Spleen (tissue), 11 donors: Measurements from ENCODE around the gene TOPAZ1. TPM values are rescaled to one million over a fixed set of nuclear protein-coding genes. Genes with fewer than 3 reads are reported as not detected.

Experiments used
- DNase-seq: peaks from one replicate; pipeline ENCODE4 v3.0.0-alpha.2; 2020
- H3K27ac ChIP-seq, 8 donors: fragments of 200-600 bp; sonication (generic) in 7 of 8; 1 replicate in 4 of 8; 2 replicates in 4 of 8; pipeline versions ENCODE4 v1.5.0 to v1.8.0; 2016 to 2021; ENCODE audit warnings: inconsistent platforms in 4 of 8, mild to moderate bottlenecking in 4 of 8, moderate library complexity in 1 of 8
- H3K27me3 ChIP-seq, 7 donors: fragments of 200-600 bp; sonication (generic) in 6 of 7; replicated peaks in 1 of 7; 1 replicate in 4 of 7; 2 replicates in 3 of 7; pipeline versions ENCODE4 v1.5.0 to v1.8.0; 2016 to 2021; ENCODE audit warnings: inconsistent platforms in 3 of 7, mild to moderate bottlenecking in 1 of 7
- H3K36me3 ChIP-seq, 6 donors: fragments of 200-600 bp; sonication (generic) in 5 of 6; 1 replicate in 4 of 6; 2 replicates in 2 of 6; pipeline versions ENCODE4 v1.5.0 to v1.8.0; 2016 to 2021; ENCODE audit warnings: inconsistent platforms in 2 of 6
- H3K4me1 ChIP-seq, 6 donors: fragments of 200-600 bp; sonication (generic) in 5 of 6; 1 replicate in 3 of 6; 2 replicates in 3 of 6; pipeline versions ENCODE4 v1.5.0 to v1.8.0; 2016 to 2021; ENCODE audit warnings: inconsistent platforms in 3 of 6
- H3K4me3 ChIP-seq, 8 donors: fragments of 200-600 bp; sonication (generic) in 7 of 8; 1 replicate in 4 of 8; 2 replicates in 4 of 8; pipeline versions ENCODE4 v1.5.0 to v1.8.0; 2016 to 2021; ENCODE audit warnings: inconsistent platforms in 4 of 8, mild to moderate bottlenecking in 4 of 8, moderate library complexity in 2 of 8
- H3K9me3 ChIP-seq, 8 donors: fragments of 200-600 bp; sonication (generic) in 7 of 8; 1 replicate in 4 of 8; 2 replicates in 4 of 8; pipeline versions ENCODE4 v1.5.0 to v1.8.0; 2016 to 2021; ENCODE audit warnings: inconsistent platforms in 4 of 8
- CTCF ChIP-seq, 11 experiments: fragments of 200-600 bp in 7 of 11; fragments of 450-650 bp in 4 of 11; sonication (generic) in 4 of 11; IDR thresholded peaks in 8 of 11; conservative IDR thresholded peaks in 3 of 11; 1 replicate in 7 of 11; 2 replicates in 4 of 11; pipeline versions ENCODE4 v1.4.0 to v1.8.0; 2016 to 2021; ENCODE audit warnings: antibody characterized with exemption in 11 of 11, inconsistent platforms in 4 of 11, mild to moderate bottlenecking in 1 of 11
- POLR2A ChIP-seq, 3 donors: fragments of 450-650 bp; IDR thresholded peaks; one replicate each; pipeline ENCODE4 v1.5.1; 2017; ENCODE audit warnings: antibody characterized with exemption in 3 of 3, mild to moderate bottlenecking in 1 of 3
- POLR2AphosphoS5 ChIP-seq, 3 donors: sonication (generic); formaldehyde crosslinking; IDR thresholded peaks; one replicate each; pipeline ENCODE4 v1.5.1; 2017; ENCODE audit warnings: antibody characterized with exemption in 3 of 3
- WGBS, 5 donors: extraction: QIAGEN DNeasy Blood & Tissue Kit in 3 of 5; methylation state at CpG; one replicate each; pipeline versions ENCODE4 v1.1.5 to v1.1.7; 2013 to 2018; 5-methylcytosine and 5-hydroxymethylcytosine counted together
- intact Hi-C: fragments of 100-400 bp; cut with DNase I; formaldehyde crosslinking; loops from one replicate; pipeline ENCODE4 v1.15.0; 2023; ENCODE audit warnings: low total_unique reads
- polyA plus RNA-seq, 3 donors: library from polyadenylated mRNA; stranded (reverse); fragments of 200-250 nt; gene quantifications; one replicate each; pipeline ENCODE4 v1.2.1, GENCODE V29; 2013
- total RNA-seq, 7 donors: library from RNA; depleted of rRNA in 3 of 7; stranded (reverse); fragments of >200 nt in 3 of 7; fragmentation: NEBNext Ultra II Directional in 4 of 7; extraction: Animal tissue kit (Norgen Biotek cat#: 25700) in 4 of 7; gene quantifications; one replicate each; pipeline versions ENCODE4 v1.1.0 to v1.2.1, GENCODE V29; 2016 to 2021
- donor health status: healthy with polysubstance abuse.
- donor health status: DM: no; HTN: no; CAD: no; lungs with moderate emphysema.
- donor health status: DM: no; HTN: no; CAD: no.
- donor health status: Bipolar disorder and iron deficiency.
- donor health status: healthy.
- donor health status: DM: no; HTN: no; CAD: no.
- donor health status: DM: yes; HTN: yes; CAD: no.

Gene TOPAZ1
- total and polyA plus RNA-seq, 10 donors = not detected

GRCh38 chr3:44326019-44326418, 84.3 kb downstream of the TOPAZ1 start:
- Histone ChIP-seq H3K9me3 (no peaks in the 10 kb centered on the region), H3K36me3 (no peaks in the 10 kb centered on the region), H3K27me3 (peaks cover 0 to 5% (median 0%) of the 10 kb centered on the region in 7 donors), H3K4me3 (no peak overlapping the region), H3K4me1 (peaks cover 0 to 7% (median 0%) of the 10 kb centered on the region in 6 donors), H3K27ac (no peak overlapping the region)
- 32 to 39% (median 35%) methylated on average over 2 of the region's 2 CpGs for whole genome bisulfite sequencing, 5 donors
- DNase-seq = no peak
- TF ChIP-seq CTCF (IDR thresholded peaks at IDR 0.05 in 8 of 11, conservative IDR thresholded peaks at IDR 0.05 in 3 of 11) (no peak), POLR2A (IDR thresholded peaks at IDR 0.05) (no peak), POLR2AphosphoS5 (IDR thresholded peaks at IDR 0.05) (no peak)
- intact Hi-C loops = loop anchor here (10.0 kb wide), 1 partner anchor 179 kb away; no protein-coding TSS in a partner anchor

DNA sequence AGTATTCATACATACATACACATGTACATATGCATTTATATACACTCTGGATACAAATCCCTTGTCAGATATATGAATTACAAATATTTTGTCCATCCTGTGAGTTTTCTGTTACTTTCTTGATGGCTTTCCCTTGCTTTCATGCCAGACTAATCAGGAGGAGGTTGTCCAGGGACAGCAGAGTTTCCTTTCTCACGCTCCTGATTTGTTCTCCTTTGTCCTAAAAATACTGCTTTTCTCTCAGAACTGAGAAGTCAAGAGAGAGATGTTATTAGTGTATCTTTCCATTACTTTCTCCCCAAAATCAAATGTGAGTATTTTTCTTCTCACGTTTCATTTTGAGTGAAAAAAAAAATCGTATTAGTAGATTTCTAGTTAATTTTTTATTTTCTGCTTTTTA, 84.8 kb downstream of the TOPAZ1 start:
- Histone ChIP-seq H3K27me3 (peaks cover 0 to 5% (median 0%) of the 10 kb centered on the region in 7 donors), H3K27ac (no peak overlapping the region), H3K4me1 (peaks cover 0 to 7% (median 0%) of the 10 kb centered on the region in 6 donors), H3K4me3 (no peak overlapping the region), H3K36me3 (no peaks in the 10 kb centered on the region), H3K9me3 (no peaks in the 10 kb centered on the region)
- intact Hi-C loops = loop anchor here (10.0 kb wide), 1 partner anchor 178 kb away; no protein-coding TSS in a partner anchor
- no peak for TF ChIP-seq POLR2AphosphoS5 (IDR thresholded peaks at IDR 0.05)
- TF ChIP-seq POLR2A (IDR thresholded peaks at IDR 0.05) = no peak
- TF ChIP-seq CTCF (IDR thresholded peaks at IDR 0.05 in 8 of 11, conservative IDR thresholded peaks at IDR 0.05 in 3 of 11) = no peak
- 81 to 89% (median 86%) methylated on average over 3 of the region's 3 CpGs for WGBS, 5 donors
- DNase-seq = no peak

DNA sequence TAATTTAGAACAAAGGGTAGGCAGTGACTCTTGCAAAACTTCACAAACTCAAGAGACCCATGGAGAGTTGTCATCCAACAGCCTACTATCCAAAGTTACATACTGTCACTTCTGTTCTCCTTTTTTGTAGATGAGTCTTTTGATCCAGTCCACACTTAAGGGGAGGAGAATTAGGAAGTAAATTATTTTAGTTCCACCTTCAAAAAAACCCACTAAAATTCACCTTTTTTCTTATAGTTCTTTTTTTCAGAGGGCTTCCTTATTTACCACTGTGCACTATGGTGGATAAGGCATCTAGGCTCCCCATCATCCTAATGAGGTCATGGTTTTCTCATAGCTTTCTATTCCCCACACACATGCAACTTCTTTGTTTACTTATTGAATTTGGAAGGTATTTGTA, 88.3 kb downstream of the TOPAZ1 start:
- Histone ChIP-seq H3K4me1 (no peaks in the 10 kb centered on the region), H3K27ac (no peak overlapping the region), H3K36me3 (no peaks in the 10 kb centered on the region), H3K27me3 (peaks cover 0 to 5% (median 0%) of the 10 kb centered on the region in 7 donors), H3K4me3 (no peak overlapping the region), H3K9me3 (no peaks in the 10 kb centered on the region)
- TF ChIP-seq POLR2A (IDR thresholded peaks at IDR 0.05) = no peak
- TF ChIP-seq POLR2AphosphoS5 (IDR thresholded peaks at IDR 0.05) = no peak
- no peak for TF ChIP-seq CTCF (IDR thresholded peaks at IDR 0.05 in 8 of 11, conservative IDR thresholded peaks at IDR 0.05 in 3 of 11)
- DNase-seq = no peak
- intact Hi-C loops = loop anchor here (10.0 kb wide), 1 partner anchor 175 kb away; no protein-coding TSS in a partner anchor

GRCh38 chr3:44330444-44330843, 88.8 kb downstream of the TOPAZ1 start:
- Histone ChIP-seq H3K27me3 (peaks cover 0 to 5% (median 0%) of the 10 kb centered on the region in 7 donors), H3K4me1 (no peaks in the 10 kb centered on the region), H3K27ac (no peak overlapping the region), H3K36me3 (no peaks in the 10 kb centered on the region), H3K4me3 (no peak overlapping the region), H3K9me3 (no peaks in the 10 kb centered on the region)
- intact Hi-C loops = no loop called here
- TF ChIP-seq CTCF (IDR thresholded peaks at IDR 0.05 in 8 of 11, conservative IDR thresholded peaks at IDR 0.05 in 3 of 11) (no peak), POLR2AphosphoS5 (IDR thresholded peaks at IDR 0.05) (no peak), POLR2A (IDR thresholded peaks at IDR 0.05) (no peak)
- no peak for DNase-seq
- WGBS, 5 donors = 62 to 75% (median 65%) methylated on average over 2 of the region's 2 CpGs
